Measurements from ENCODE around the gene METTL25B. TPM values are rescaled to one million over a fixed set of nuclear protein-coding genes. Genes with fewer than 3 reads are reported as not detected.
"Not testable (repeated sequence)": the region's sequence is repeated elsewhere in the genome, so short reads cannot be mapped to it uniquely, and the experiment has no call there.

The METTL25B gene
- total RNA-seq, 4 donors from 2014 or later, result 3.5 to 69.7 (median 29.4) TPM

GRCh38 chr1:156752843-156753482 lies 24.7 kb downstream of the METTL25B start:
- no peaks in the 10 kb centered on the region for H3K4me1 ChIP-seq
- H3K4me3 ChIP-seq, result peak overlapping the region; percentile 97 to 98
- no peak for DNase-seq
- intact Hi-C loops (cut with DNase I; ENCODE audit: low total_unique reads), result no loop called here
- H3K27ac ChIP-seq, result no peak overlapping the region
- H3K9me3 ChIP-seq, result no peaks in the 10 kb centered on the region
- no peak for TF ChIP-seq CTCF (IDR thresholded peaks at IDR 0.05)
- TF ChIP-seq POLR2A (IDR thresholded peaks at IDR 0.05), result no peak
- no peaks in the 10 kb centered on the region for H3K36me3 ChIP-seq
- H3K27me3 ChIP-seq, result no peaks in the 10 kb centered on the region

- Histone ChIP-seq H3K27ac (no peak overlapping the region), H3K4me1 (no peaks in the 10 kb centered on the region), H3K4me3 (no peak overlapping the region), H3K36me3 (no peaks in the 10 kb centered on the region), H3K27me3 (no peaks in the 10 kb centered on the region), H3K9me3 (no peaks in the 10 kb centered on the region)
- DNase-seq, result no peak
- no peak for TF ChIP-seq CTCF (IDR thresholded peaks at IDR 0.05)
- no peak for TF ChIP-seq POLR2A (IDR thresholded peaks at IDR 0.05)
- intact Hi-C loops (cut with DNase I; ENCODE audit: low total_unique reads), result no loop called here
These were observed 25.9 kb downstream of the METTL25B start for GRCh38 chr1:156754219-156754618.

GRCh38 chr1:156755527-156755950 lies 27.3 kb downstream of the METTL25B start:
- Histone ChIP-seq H3K4me1 (no peaks in the 10 kb centered on the region), H3K9me3 (no peaks in the 10 kb centered on the region), H3K27me3 (no peaks in the 10 kb centered on the region), H3K36me3 (no peaks in the 10 kb centered on the region), H3K27ac (no peak overlapping the region), H3K4me3 (no peak overlapping the region)
- TF ChIP-seq POLR2A (IDR thresholded peaks at IDR 0.05), result no peak
- no peak for TF ChIP-seq CTCF (IDR thresholded peaks at IDR 0.05)
- DNase-seq, result no peak
- intact Hi-C loops (cut with DNase I; ENCODE audit: low total_unique reads), result no loop called here

GRCh38 chr1:156756355-156756754 lies 28.1 kb downstream of the METTL25B start:
- Histone ChIP-seq H3K27me3 (no peaks in the 10 kb centered on the region), H3K9me3 (no peaks in the 10 kb centered on the region), H3K4me3 (no peak overlapping the region), H3K27ac (no peak overlapping the region), H3K4me1 (no peaks in the 10 kb centered on the region), H3K36me3 (no peaks in the 10 kb centered on the region)
- no peak for DNase-seq
- TF ChIP-seq POLR2A (IDR thresholded peaks at IDR 0.05), result no peak
- no peak for TF ChIP-seq CTCF (IDR thresholded peaks at IDR 0.05)
- intact Hi-C loops (cut with DNase I; ENCODE audit: low total_unique reads), result no loop called here

GRCh38 chr1:156757572-156758253 lies 29.4 kb downstream of the METTL25B start:
- H3K9me3 ChIP-seq; intact Hi-C loops (cut with DNase I; ENCODE audit: low total_unique reads); H3K36me3 ChIP-seq; H3K27me3 ChIP-seq; DNase-seq; H3K27ac ChIP-seq; H3K4me3 ChIP-seq; H3K4me1 ChIP-seq: not testable (repeated sequence)

All from uterus (tissue), 4 donors.